Smooth muscle cell (in vitro differentiated cells): ENCODE data around the gene ACKR4. TPM values are rescaled to one million over a fixed set of nuclear protein-coding genes. Genes with fewer than 3 reads are reported as not detected.

Source experiments
- DNase-seq: peaks from one replicate; lab custom pipeline; 2025; ENCODE audit not compliant: unreplicated experiment; lab: John Stamatoyannopoulos, UW
- H2AFZ ChIP-seq: fragments of 200-600 bp; sonication (generic); 2 replicates; pipeline ENCODE4 v1.6.0; 2016; ENCODE audit warnings: antibody characterized with exemption, low read depth, mild to moderate bottlenecking
- H3F3A ChIP-seq: fragments of 200-600 bp; sonication (generic); 2 replicates; pipeline ENCODE4 v1.6.0; 2017; ENCODE audit warnings: antibody characterized with exemption, low read depth
- H3K27ac ChIP-seq: fragments of 200-600 bp; sonication (generic); 2 replicates; pipeline ENCODE4 v1.5.1; 2016; ENCODE audit warnings: low read depth, mild to moderate bottlenecking
- H3K27me3 ChIP-seq: fragments of 200-600 bp; sonication (generic); 2 replicates; pipeline ENCODE4 v1.6.1; 2016; ENCODE audit warnings: low read depth, mild to moderate bottlenecking
- H3K36me3 ChIP-seq: fragments of 200-600 bp; sonication (generic); 2 replicates; pipeline ENCODE4 v1.5.1; 2016; ENCODE audit warnings: low read depth
- H3K4me1 ChIP-seq: fragments of 200-600 bp; sonication (generic); 2 replicates; pipeline ENCODE4 v1.5.1; 2016; ENCODE audit warnings: low read depth
- H3K4me2 ChIP-seq: fragments of 200-600 bp; sonication (generic); 2 replicates; pipeline ENCODE4 v1.6.0; 2016; ENCODE audit warnings: mild to moderate bottlenecking
- H3K4me3 ChIP-seq: fragments of 200-600 bp; sonication (generic); 2 replicates; pipeline ENCODE4 v1.5.1; 2016; ENCODE audit warnings: mild to moderate bottlenecking
- H3K79me2 ChIP-seq: fragments of 200-600 bp; sonication (generic); 2 replicates; pipeline ENCODE4 v1.6.0; 2016; ENCODE audit warnings: low read depth, mild to moderate bottlenecking
- H3K9ac ChIP-seq: fragments of 200-600 bp; sonication (generic); 2 replicates; pipeline ENCODE4 v1.6.0; 2016; ENCODE audit warnings: low read depth
- H3K9me3 ChIP-seq: fragments of 200-600 bp; sonication (generic); replicated peaks from 2 replicates; pipeline ENCODE4 v1.5.1; 2016; ENCODE audit warnings: low read depth
- H4K20me1 ChIP-seq: fragments of 200-600 bp; sonication (generic); 2 replicates; pipeline ENCODE4 v1.6.0; 2016; ENCODE audit warnings: low read depth
- CTCF ChIP-seq: fragments of 200-600 bp; sonication (generic); IDR thresholded peaks from 2 replicates; pipeline ENCODE4 v1.5.1; 2017; ENCODE audit warnings: borderline replicate concordance, mild to moderate bottlenecking, antibody characterized with exemption; ENCODE audit not compliant: insufficient read depth, poor library complexity, severe bottlenecking
- WGBS: methylation state at CpG from one replicate; pipeline ENCODE4 v1.1.7; 2016; ENCODE audit warnings: low lambda C conversion rate; 5-methylcytosine and 5-hydroxymethylcytosine counted together
- polyA plus RNA-seq: library from polyadenylated mRNA; unstranded; fragments of >200 nt; fragmentation: Nextera tagmentation; extraction: Ambion mirVana; gene quantifications from 2 replicates; pipeline ENCODE4 v1.2.1, GENCODE V29; 2016
- total RNA-seq: library from RNA; depleted of rRNA; stranded (reverse); fragments of >200 nt; gene quantifications from 2 replicates; pipeline ENCODE4 v1.2.3, GENCODE V29; 2014

ACKR4 gene
- total and polyA plus RNA-seq, 2 experiments from 2014 or later: not detected

DNA sequence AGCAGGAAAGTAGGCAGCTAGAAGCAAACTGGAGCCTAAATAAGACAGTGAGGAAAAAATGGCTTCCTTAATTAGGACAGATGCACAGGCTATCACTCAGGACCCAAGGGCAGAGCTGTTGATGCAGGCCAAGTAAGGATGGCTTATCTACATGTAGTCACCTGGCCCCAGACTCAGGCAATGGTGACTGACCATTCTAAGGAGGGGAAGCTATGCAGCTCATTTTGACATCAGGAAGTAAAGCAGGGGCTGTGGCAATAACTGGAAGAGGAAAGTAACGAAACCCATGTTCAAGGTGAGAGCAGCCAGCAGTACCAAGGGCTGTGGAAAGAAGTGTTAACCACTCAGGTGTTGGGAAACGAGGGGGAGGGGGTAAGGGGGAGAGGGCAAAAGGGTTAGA lies 46.3 kb downstream of the ACKR4 start:
- H4K20me1 ChIP-seq: no peaks in the 10 kb centered on the region
- no peaks in the 10 kb centered on the region for H3K36me3 ChIP-seq
- no peak for TF ChIP-seq CTCF
- H3K27ac ChIP-seq: no peak overlapping the region
- H3F3A ChIP-seq: no peaks in the 10 kb centered on the region
- H3K4me2 ChIP-seq: no peak overlapping the region
- H2AFZ ChIP-seq: no peak overlapping the region
- 77% methylated on average over 2 of the region's 2 CpGs for WGBS
- no peaks in the 10 kb centered on the region for H3K27me3 ChIP-seq
- peaks cover 12% of the 10 kb centered on the region for H3K79me2 ChIP-seq
- no peak for DNase-seq
- H3K4me1 ChIP-seq: no peaks in the 10 kb centered on the region
- no peak overlapping the region for H3K9ac ChIP-seq
- H3K9me3 ChIP-seq: no peaks in the 10 kb centered on the region
- no peak overlapping the region for H3K4me3 ChIP-seq

DNA sequence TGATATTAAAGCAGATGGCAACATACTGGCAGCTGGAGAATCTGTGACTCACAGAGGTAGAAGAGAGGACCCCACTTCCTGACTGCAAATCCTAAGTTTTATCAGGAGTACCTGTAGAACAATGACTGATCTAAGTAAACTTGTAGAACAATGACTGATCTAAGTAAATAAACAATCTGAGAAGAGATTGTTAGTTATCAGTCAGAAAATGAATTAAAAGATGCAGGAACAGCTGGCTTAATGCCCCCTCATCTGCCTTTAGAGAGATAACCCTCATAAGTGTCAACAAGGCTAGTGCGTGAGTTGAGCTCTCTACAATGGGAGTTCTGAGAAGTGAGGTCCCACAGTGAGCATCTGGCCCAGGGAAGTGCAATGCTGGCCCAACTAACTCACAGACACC lies 48.0 kb downstream of the ACKR4 start:
- Histone ChIP-seq H3K9ac (no peak overlapping the region), H4K20me1 (no peaks in the 10 kb centered on the region), H3K27me3 (no peaks in the 10 kb centered on the region), H3K79me2 (peaks cover 13% of the 10 kb centered on the region), H3K4me2 (no peak overlapping the region), H3F3A (no peaks in the 10 kb centered on the region), H2AFZ (no peak overlapping the region), H3K9me3 (no peaks in the 10 kb centered on the region), H3K36me3 (no peaks in the 10 kb centered on the region), H3K4me3 (no peak overlapping the region), H3K27ac (no peak overlapping the region), H3K4me1 (no peaks in the 10 kb centered on the region)
- 95% methylated on average over 1 of the region's 1 CpG for WGBS
- no peak for DNase-seq
- TF ChIP-seq CTCF: no peak

DNA sequence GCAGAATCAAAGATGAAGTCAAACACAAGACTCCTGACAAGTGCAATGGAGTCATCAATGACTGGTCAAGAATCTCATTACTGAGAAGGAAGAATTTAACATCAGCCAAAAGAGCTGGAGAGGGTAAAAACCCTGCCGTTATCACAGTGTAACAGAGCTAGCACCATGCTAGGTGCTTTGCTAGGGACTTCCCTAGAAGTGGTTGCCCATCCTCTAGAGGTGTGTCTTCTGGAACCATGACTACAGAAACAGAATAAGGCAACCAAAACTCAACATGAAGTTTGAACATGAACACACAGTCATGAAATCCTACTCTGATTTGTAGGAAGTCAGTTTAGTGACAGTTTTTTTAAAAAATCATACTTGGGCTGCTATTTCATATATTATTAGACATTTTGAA lies 53.1 kb downstream of the ACKR4 start:
- no peak for TF ChIP-seq CTCF

More for the DNA sequence above, 53.1 kb downstream of the ACKR4 start:
- Histone ChIP-seq H3K27ac (no peak overlapping the region), H3K4me1 (no peaks in the 10 kb centered on the region), H3K4me3 (no peak overlapping the region), H3K9ac (no peak overlapping the region), H3K36me3 (no peaks in the 10 kb centered on the region), H3F3A (no peaks in the 10 kb centered on the region), H3K79me2 (peaks cover 13% of the 10 kb centered on the region), H3K27me3 (no peaks in the 10 kb centered on the region), H3K9me3 (no peaks in the 10 kb centered on the region), H4K20me1 (peaks cover 7% of the 10 kb centered on the region), H2AFZ (no peak overlapping the region), H3K4me2 (no peak overlapping the region)
- WGBS: 100% methylated on average over 1 of the region's 1 CpG
- DNase-seq: no peak

Other genes with a start within 250 kb of the ACKR4 start
- 47.9 and 69.3 TPM in 2 replicates for gene DNAJC13, start 179.8 kb upstream of the ACKR4 start, total RNA-seq
- gene DNAJC13, start 179.8 kb upstream of the ACKR4 start, polyA plus RNA-seq: 11.1 and 12.7 TPM in 2 replicates
- gene ACAD11, start 62.5 kb downstream of the ACKR4 start, total RNA-seq: 24.8 and 32.0 TPM in 2 replicates
- gene ACAD11, start 62.5 kb downstream of the ACKR4 start, polyA plus RNA-seq: 22.2 and 28.3 TPM in 2 replicates
- 36.0 and 46.7 TPM in 2 replicates for gene UBA5, start 63.1 kb downstream of the ACKR4 start, total RNA-seq
- gene UBA5, start 63.1 kb downstream of the ACKR4 start, polyA plus RNA-seq: 43.7 and 46.0 TPM in 2 replicates
- gene NPHP3, start 125.1 kb downstream of the ACKR4 start, total RNA-seq: 25.3 and 39.6 TPM in 2 replicates
- gene NPHP3, start 125.1 kb downstream of the ACKR4 start, polyA plus RNA-seq: 9.9 and 13.0 TPM in 2 replicates